GM12878 (cell line): ENCODE results near the gene SCCPDH.
"Not testable (repeated sequence)": the region's sequence is repeated elsewhere in the genome, so short reads cannot be mapped to it uniquely, and the experiment has no call there.

ENCODE experiments used
- CHD2 ChIP-seq: IDR thresholded peaks from 2 replicates; pipeline ENCODE4 v1.6.1; 2011; ENCODE audit warnings: low read depth, low read length, improper control_type of control experiment, borderline replicate concordance
- KAT2A ChIP-seq: conservative IDR thresholded peaks from 2 replicates; pipeline ENCODE4 v1.6.1; 2011; ENCODE audit warnings: low read depth, low read length; ENCODE audit not compliant: control insufficient read depth
- MTA3 ChIP-seq: IDR thresholded peaks from 2 replicates; pipeline ENCODE4 v1.6.1; 2012; ENCODE audit warnings: low read length, inconsistent platforms, borderline replicate concordance
- NFIC ChIP-seq: IDR thresholded peaks from 2 replicates; pipeline ENCODE4 v1.6.1; 2012; ENCODE audit warnings: low read depth, mild to moderate bottlenecking, inconsistent platforms, low read length, moderate library complexity

- not testable (repeated sequence) for TF ChIP-seq CHD2, NFIC, MTA3, KAT2A
Observed at GRCh38 chr1:246729040-246729439, 4.8 kb downstream of the SCCPDH start.
